ENCODE data around the gene LRRK1. TPM values are rescaled to one million over a fixed set of nuclear protein-coding genes. Genes with fewer than 3 reads are reported as not detected.

LRRK1 gene
- polyA plus RNA-seq, 1 of the 3 experiments (the other 2 are of a cell fraction), result 6.9 TPM

DNA sequence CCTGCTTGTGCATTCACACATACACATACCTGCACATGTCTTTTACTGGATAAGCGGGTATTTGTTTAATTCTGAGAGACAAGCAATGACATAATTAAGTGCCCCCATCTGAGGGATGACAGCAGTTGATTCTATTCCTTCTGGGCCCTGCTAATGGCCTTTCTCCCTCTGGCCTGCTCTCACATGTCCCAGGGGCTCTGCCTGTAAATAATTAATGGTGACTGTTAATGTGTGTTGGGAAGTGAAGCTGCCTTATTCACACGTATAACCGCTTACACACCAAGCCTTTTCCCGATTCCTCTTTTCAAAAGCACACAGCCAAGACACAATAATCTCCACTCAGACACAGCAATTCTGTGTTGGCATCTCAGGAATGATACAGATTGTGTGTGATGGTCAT, 47.8 kb downstream of the LRRK1 start:
- POLR2A ChIA-PET, result no interaction called here
- DNase-seq, result no peak
- CTCF ChIA-PET, result interaction anchor here (0.8 to 1.1 kb wide), 3 partner anchors 30 to 49 kb away, joined by 3 to 6 read pairs (median 4); no protein-coding TSS in a partner anchor
- H3K9me2 ChIP-seq, result no peaks in the 10 kb centered on the region
- no peaks in the 10 kb centered on the region for H4K20me1 ChIP-seq (ENCODE audit: insufficient read depth)
- no peak overlapping the region for H3K4me2 ChIP-seq
- H3K79me2 ChIP-seq (ENCODE audit: insufficient read depth), result no peaks in the 10 kb centered on the region
- H3K9me3 ChIP-seq, result no peaks in the 10 kb centered on the region
- H3K4me1 ChIP-seq (ENCODE audit: control insufficient read depth in 1 of 2, insufficient read depth in 2 of 2, low read depth in 1 of 2, low read length in 1 of 2), result peaks cover 2 to 6% of the 10 kb centered on the region in 2 experiments; a peak in 2 of 4 replicates
- no peaks in the 10 kb centered on the region for H3K36me3 ChIP-seq (replicated peaks in 1 of 2; ENCODE audit: control insufficient read depth in 1 of 2, insufficient read depth in 2 of 2, low read length in 1 of 2)
- no peak overlapping the region for H3K27ac ChIP-seq (ENCODE audit: low read depth in 2 of 2, low read length in 1 of 2)
- H3K27me3 ChIP-seq (ENCODE audit: insufficient read depth), result no peaks in the 10 kb centered on the region
- H2AFZ ChIP-seq (ENCODE audit: low read depth), result no peak overlapping the region
- no peaks in the 10 kb centered on the region for H3F3A ChIP-seq (replicated peaks; ENCODE audit: insufficient read depth)
- 65% methylated on average over 4 of the region's 4 CpGs for WGBS (ENCODE audit: low lambda C conversion rate)
- TF ChIP-seq EZH2phosphoT487 (IDR thresholded peaks at IDR 0.05; ENCODE audit: borderline replicate concordance, low read depth) (no peak), NRF1 (IDR thresholded peaks at IDR 0.05; ENCODE audit: low read depth, low read length) (no peak), PBX3 (IDR thresholded peaks at IDR 0.05) (no peak), FOXJ3 (CRISPR knock-in tag; IDR thresholded peaks at IDR 0.05) (no peak), POLR2AphosphoS5 (IDR thresholded peaks at IDR 0.05; ENCODE audit: low read depth, low read length) (no peak), RAD21 (IDR thresholded peaks at IDR 0.05; ENCODE audit: low read length) (no peak), ELF1 (IDR thresholded peaks at IDR 0.05) (no peak), USF2 (IDR thresholded peaks at IDR 0.05; ENCODE audit: borderline replicate concordance, low read depth, low read length) (no peak), TAF1 (IDR thresholded peaks at IDR 0.05; ENCODE audit: borderline replicate concordance, low read depth, low read length) (no peak), TCF12 (IDR thresholded peaks at IDR 0.05) (no peak), SMC3 (IDR thresholded peaks at IDR 0.05; ENCODE audit: low read depth, low read length) (no peak), ZBTB33 (IDR thresholded peaks at IDR 0.05; ENCODE audit: borderline replicate concordance, low read depth) (no peak), GABPA (IDR thresholded peaks at IDR 0.05; ENCODE audit: low read depth) (no peak), FOXM1 (IDR thresholded peaks at IDR 0.05; ENCODE audit: low read depth) (no peak), MXI1 (IDR thresholded peaks at IDR 0.05; ENCODE audit: low read depth, low read length) (no peak), JUND (IDR thresholded peaks at IDR 0.05) (no peak)
- TF ChIP-seq, protein P1, sequence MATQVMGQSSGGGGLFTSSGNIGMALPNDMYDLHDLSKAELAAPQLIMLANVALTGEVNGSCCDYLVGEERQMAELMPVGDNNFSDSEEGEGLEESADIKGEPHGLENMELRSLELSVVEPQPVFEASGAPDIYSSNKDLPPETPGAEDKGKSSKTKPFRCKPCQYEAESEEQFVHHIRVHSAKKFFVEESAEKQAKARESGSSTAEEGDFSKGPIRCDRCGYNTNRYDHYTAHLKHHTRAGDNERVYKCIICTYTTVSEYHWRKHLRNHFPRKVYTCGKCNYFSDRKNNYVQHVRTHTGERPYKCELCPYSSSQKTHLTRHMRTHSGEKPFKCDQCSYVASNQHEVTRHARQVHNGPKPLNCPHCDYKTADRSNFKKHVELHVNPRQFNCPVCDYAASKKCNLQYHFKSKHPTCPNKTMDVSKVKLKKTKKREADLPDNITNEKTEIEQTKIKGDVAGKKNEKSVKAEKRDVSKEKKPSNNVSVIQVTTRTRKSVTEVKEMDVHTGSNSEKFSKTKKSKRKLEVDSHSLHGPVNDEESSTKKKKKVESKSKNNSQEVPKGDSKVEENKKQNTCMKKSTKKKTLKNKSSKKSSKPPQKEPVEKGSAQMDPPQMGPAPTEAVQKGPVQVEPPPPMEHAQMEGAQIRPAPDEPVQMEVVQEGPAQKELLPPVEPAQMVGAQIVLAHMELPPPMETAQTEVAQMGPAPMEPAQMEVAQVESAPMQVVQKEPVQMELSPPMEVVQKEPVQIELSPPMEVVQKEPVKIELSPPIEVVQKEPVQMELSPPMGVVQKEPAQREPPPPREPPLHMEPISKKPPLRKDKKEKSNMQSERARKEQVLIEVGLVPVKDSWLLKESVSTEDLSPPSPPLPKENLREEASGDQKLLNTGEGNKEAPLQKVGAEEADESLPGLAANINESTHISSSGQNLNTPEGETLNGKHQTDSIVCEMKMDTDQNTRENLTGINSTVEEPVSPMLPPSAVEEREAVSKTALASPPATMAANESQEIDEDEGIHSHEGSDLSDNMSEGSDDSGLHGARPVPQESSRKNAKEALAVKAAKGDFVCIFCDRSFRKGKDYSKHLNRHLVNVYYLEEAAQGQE (IDR thresholded peaks at IDR 0.05; ENCODE audit: low read depth, low read length), result no peak
- TF ChIP-seq, protein P2, sequence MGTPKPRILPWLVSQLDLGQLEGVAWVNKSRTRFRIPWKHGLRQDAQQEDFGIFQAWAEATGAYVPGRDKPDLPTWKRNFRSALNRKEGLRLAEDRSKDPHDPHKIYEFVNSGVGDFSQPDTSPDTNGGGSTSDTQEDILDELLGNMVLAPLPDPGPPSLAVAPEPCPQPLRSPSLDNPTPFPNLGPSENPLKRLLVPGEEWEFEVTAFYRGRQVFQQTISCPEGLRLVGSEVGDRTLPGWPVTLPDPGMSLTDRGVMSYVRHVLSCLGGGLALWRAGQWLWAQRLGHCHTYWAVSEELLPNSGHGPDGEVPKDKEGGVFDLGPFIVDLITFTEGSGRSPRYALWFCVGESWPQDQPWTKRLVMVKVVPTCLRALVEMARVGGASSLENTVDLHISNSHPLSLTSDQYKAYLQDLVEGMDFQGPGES (IDR thresholded peaks at IDR 0.05; ENCODE audit: low read depth, low read length), result no peak
- TF ChIP-seq, protein P3, sequence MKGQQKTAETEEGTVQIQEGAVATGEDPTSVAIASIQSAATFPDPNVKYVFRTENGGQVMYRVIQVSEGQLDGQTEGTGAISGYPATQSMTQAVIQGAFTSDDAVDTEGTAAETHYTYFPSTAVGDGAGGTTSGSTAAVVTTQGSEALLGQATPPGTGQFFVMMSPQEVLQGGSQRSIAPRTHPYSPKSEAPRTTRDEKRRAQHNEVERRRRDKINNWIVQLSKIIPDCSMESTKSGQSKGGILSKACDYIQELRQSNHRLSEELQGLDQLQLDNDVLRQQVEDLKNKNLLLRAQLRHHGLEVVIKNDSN (IDR thresholded peaks at IDR 0.05; ENCODE audit: borderline replicate concordance, low read depth), result no peak
- no peak overlapping the region for H3K4me3 ChIP-seq (ENCODE audit: low read depth in 2 of 2, low read length in 1 of 2)
- H3K9ac ChIP-seq, result no peak overlapping the region
